NCI-H2171 (cell line): ENCODE data around the gene FERMT3.

ENCODE experiments used
- DNase-seq: peaks from one replicate; lab custom pipeline; 2025; lab: John Stamatoyannopoulos, UW

FERMT3 gene

DNA sequence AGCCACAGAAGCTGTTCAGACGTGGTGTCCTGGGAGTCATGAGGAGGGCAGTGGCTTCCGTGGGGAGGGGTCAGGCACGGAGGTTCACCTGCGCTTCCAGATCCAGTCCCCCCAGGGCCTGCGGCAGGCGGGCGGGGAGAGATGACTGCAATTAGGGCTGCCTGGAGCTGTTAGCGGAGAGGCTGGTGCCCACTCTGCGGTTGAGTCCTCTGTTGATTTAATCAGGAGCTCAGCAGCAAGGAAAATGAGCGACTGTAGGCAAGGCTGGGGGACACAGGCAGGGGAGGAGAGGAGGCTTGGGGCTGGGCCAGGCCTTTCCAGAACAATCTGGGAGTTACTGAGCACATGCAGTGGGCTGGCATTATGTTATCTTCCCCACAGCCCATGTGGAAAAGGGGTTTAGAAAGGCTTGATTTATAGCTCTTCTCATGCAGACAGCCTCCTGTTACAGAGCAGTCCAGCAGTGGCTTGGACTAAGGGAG is 57.9 kb downstream of the FERMT3 start:
- no peak for DNase-seq

- no peak for DNase-seq
Measured at GRCh38 chr11:64265176-64266160, 58.9 kb downstream of the FERMT3 start.

- no peak for DNase-seq
Measured at GRCh38 chr11:64266339-64266738, 59.8 kb downstream of the FERMT3 start.

- no peak for DNase-seq
Measured at GRCh38 chr11:64267207-64267945, 60.9 kb downstream of the FERMT3 start.

- no peak for DNase-seq
Measured at GRCh38 chr11:64268025-64268892, 61.7 kb downstream of the FERMT3 start.

- DNase-seq = no peak
Measured at GRCh38 chr11:64268893-64269539, 62.5 kb downstream of the FERMT3 start.

- DNase-seq = peak; percentile 98
Measured at GRCh38 chr11:64269540-64270220, 63.2 kb downstream of the FERMT3 start.
